ENCODE measurements around the gene POC1B.

POC1B gene

GRCh38 chr12:89559753-89560152 is 33.9 kb upstream of the POC1B start (continued):
- no peak for TF ChIP-seq ZFP3 (CRISPR knock-in tag; IDR thresholded peaks at IDR 0.05)
- no peak for TF ChIP-seq ZC3H10 (CRISPR knock-in tag; IDR thresholded peaks at IDR 0.05)
- no peak for TF ChIP-seq RARB (CRISPR knock-in tag; IDR thresholded peaks at IDR 0.05)

- TF ChIP-seq OSR1 (CRISPR knock-in tag; IDR thresholded peaks at IDR 0.05) (no peak), CSDC2 (CRISPR knock-in tag; IDR thresholded peaks at IDR 0.05) (no peak), ZNF70 (CRISPR knock-in tag; IDR thresholded peaks at IDR 0.05) (no peak), BACH2 (CRISPR knock-in tag; IDR thresholded peaks at IDR 0.05; ENCODE audit: borderline replicate concordance) (no peak), SNAI2 (CRISPR knock-in tag; IDR thresholded peaks at IDR 0.05) (no peak), ISL1 (CRISPR knock-in tag; IDR thresholded peaks at IDR 0.05) (0 out of 2 replicates have a peak, but pooled peaks have one; percentile 15)
Observed at GRCh38 chr12:89556976-89557375, 31.1 kb upstream of the POC1B start.

GRCh38 chr12:89552376-89552775 is 26.5 kb upstream of the POC1B start:
- TF ChIP-seq ZNF565 (CRISPR knock-in tag; conservative IDR thresholded peaks at IDR 0.05; ENCODE audit: low read depth) (no peak), TOX (CRISPR knock-in tag; IDR thresholded peaks at IDR 0.05; ENCODE audit: borderline replicate concordance) (no peak), ZNF8 (CRISPR knock-in tag; IDR thresholded peaks at IDR 0.05) (no peak), CSDC2 (CRISPR knock-in tag; IDR thresholded peaks at IDR 0.05) (no peak), ESRRG (CRISPR knock-in tag; IDR thresholded peaks at IDR 0.05) (no peak), POU6F1 (CRISPR knock-in tag; IDR thresholded peaks at IDR 0.05; ENCODE audit: borderline replicate concordance, low read depth) (no peak)
- ATAC-seq = no peak

More at GRCh38 chr12:89556976-89557375, 31.1 kb upstream of the POC1B start:
- ATAC-seq = peak; percentile 40; the same call in 2 of the 3 replicates

GRCh38 chr12:89551747-89552146 is 25.9 kb upstream of the POC1B start:
- TF ChIP-seq ZFP3 (CRISPR knock-in tag; IDR thresholded peaks at IDR 0.05) = no peak
- no peak for TF ChIP-seq PATZ1 (CRISPR knock-in tag; IDR thresholded peaks at IDR 0.05; ENCODE audit: borderline replicate concordance)
- no peak for TF ChIP-seq ZNF8 (CRISPR knock-in tag; IDR thresholded peaks at IDR 0.05)
- no peak for TF ChIP-seq ISL1 (CRISPR knock-in tag; IDR thresholded peaks at IDR 0.05)
- no peak for TF ChIP-seq ARNTL (CRISPR knock-in tag; IDR thresholded peaks at IDR 0.05; ENCODE audit: borderline replicate concordance, low read depth)
- TF ChIP-seq TOX (CRISPR knock-in tag; IDR thresholded peaks at IDR 0.05; ENCODE audit: borderline replicate concordance) = no peak
- TF ChIP-seq ESRRG (CRISPR knock-in tag; IDR thresholded peaks at IDR 0.05) = no peak
- no peak for TF ChIP-seq PPARA (CRISPR knock-in tag; IDR thresholded peaks at IDR 0.05; ENCODE audit: borderline replicate concordance)
- TF ChIP-seq GLIS3 (CRISPR knock-in tag; IDR thresholded peaks at IDR 0.05) = no peak
- TF ChIP-seq CREB5 (CRISPR knock-in tag; IDR thresholded peaks at IDR 0.05; ENCODE audit: low read depth) = no peak
- no peak for TF ChIP-seq CSDC2 (CRISPR knock-in tag; IDR thresholded peaks at IDR 0.05)
- no peak for ATAC-seq

GRCh38 chr12:89547101-89547500 is 21.3 kb upstream of the POC1B start:
- ATAC-seq = no peak
- TF ChIP-seq TCF4 (CRISPR knock-in tag; IDR thresholded peaks at IDR 0.05; ENCODE audit: borderline replicate concordance) = no peak
- no peak for TF ChIP-seq BACH2 (CRISPR knock-in tag; IDR thresholded peaks at IDR 0.05; ENCODE audit: borderline replicate concordance)
- TF ChIP-seq CSRNP3 (CRISPR knock-in tag; IDR thresholded peaks at IDR 0.05) = no peak
- TF ChIP-seq PATZ1 (CRISPR knock-in tag; IDR thresholded peaks at IDR 0.05; ENCODE audit: borderline replicate concordance) = no peak
- TF ChIP-seq ZFP3 (CRISPR knock-in tag; IDR thresholded peaks at IDR 0.05) = no peak
- TF ChIP-seq CSDC2 (CRISPR knock-in tag; IDR thresholded peaks at IDR 0.05) = no peak
- no peak for TF ChIP-seq ARNTL (CRISPR knock-in tag; IDR thresholded peaks at IDR 0.05; ENCODE audit: borderline replicate concordance, low read depth)
- TF ChIP-seq OSR1 (CRISPR knock-in tag; IDR thresholded peaks at IDR 0.05) = no peak
- TF ChIP-seq PPARA (CRISPR knock-in tag; IDR thresholded peaks at IDR 0.05; ENCODE audit: borderline replicate concordance) = no peak
- no peak for TF ChIP-seq TSHZ2 (CRISPR knock-in tag; IDR thresholded peaks at IDR 0.05)
- no peak for TF ChIP-seq ISL1 (CRISPR knock-in tag; IDR thresholded peaks at IDR 0.05)
- TF ChIP-seq SNAI2 (CRISPR knock-in tag; IDR thresholded peaks at IDR 0.05) = no peak
- TF ChIP-seq GLIS3 (CRISPR knock-in tag; IDR thresholded peaks at IDR 0.05) = no peak
- TF ChIP-seq ESRRG (CRISPR knock-in tag; IDR thresholded peaks at IDR 0.05) = no peak

Data from SK-N-SH treated with all-trans-retinoic acid at 6 μM for 48 hours (cell line).